CMK (cell line): ENCODE measurements around the gene SNX21.
A peak's percentile ranks its signal among the peaks of the same experiment; 100 is the strongest.
"Not testable (repeated sequence)": the region's sequence is repeated elsewhere in the genome, so short reads cannot be mapped to it uniquely, and the experiment has no call there.

Experiments used
- DNase-seq: peaks from one replicate; pipeline ENCODE4 v3.0.0-alpha.2; 2010; ENCODE audit warnings: low read depth

The SNX21 gene, protein sequence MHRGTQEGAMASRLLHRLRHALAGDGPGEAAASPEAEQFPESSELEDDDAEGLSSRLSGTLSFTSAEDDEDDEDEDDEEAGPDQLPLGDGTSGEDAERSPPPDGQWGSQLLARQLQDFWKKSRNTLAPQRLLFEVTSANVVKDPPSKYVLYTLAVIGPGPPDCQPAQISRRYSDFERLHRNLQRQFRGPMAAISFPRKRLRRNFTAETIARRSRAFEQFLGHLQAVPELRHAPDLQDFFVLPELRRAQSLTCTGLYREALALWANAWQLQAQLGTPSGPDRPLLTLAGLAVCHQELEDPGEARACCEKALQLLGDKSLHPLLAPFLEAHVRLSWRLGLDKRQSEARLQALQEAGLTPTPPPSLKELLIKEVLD

DNA sequence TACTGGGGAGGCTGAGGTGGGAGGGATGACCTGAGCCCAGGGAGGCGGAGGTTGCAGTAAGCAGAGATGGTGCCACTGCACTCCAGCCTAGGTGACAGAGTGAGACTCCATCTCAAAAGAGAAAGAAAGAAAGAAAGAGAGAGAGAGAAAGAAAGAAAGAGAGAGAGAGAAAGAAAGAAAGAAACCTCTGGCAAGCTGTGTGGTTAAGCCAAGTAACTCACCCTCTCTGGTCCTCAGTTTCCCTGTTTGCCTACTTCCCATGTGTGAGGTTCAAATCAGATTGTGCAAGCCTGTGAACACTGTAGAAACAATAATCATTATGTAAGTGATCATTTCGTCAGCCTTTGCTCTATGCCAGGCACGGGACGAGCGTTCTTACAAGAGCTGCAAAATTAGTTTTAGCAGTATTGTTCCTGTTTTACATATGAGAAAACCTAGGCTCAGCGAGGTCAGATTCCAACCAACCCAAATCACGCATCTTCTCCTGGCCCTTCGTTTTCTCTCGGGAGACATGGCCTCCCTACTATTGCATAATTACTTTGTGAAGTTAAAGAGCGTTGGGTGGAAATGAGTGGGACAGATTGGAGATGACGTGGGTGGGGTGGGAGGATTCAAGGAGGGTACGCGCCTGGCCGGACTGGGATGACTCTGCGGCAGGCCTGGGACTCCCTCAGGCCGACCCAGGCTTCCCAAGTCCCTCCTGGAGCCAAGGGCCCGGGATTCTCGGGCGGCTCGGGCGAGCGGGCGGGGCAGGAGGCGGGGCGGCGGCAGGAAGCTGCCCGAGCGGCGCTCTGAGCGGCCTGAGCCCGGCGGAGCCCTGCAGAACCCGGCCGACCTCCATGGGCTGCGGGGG, at the start of gene SNX21:
Gene SNX21 (plus strand): TSS at position 770 of the 853 bp plus-strand sequence. CDS start 121 bp downstream, outside the sequence.
- no peak for DNase-seq

DNA sequence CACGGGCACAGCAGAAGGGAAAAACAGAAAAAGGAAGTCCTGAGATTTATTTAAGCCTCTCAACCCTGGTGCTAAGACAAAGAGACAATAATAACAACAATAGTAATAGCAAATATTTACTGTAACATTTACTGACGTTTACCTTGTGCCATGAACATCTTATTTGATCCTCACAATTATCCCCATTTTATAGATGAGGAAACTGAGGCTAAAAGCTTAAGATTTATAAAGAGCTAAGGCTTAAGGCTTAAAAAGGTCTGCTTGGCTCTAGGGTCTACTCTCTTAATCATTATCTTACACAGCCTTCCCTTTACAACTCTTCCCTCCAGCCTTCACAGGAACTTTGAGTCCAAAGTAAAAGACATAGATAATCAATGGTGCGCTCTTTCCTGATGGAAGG, 45.2 kb upstream of the SNX21 start:
- DNase-seq, result no peak

DNA sequence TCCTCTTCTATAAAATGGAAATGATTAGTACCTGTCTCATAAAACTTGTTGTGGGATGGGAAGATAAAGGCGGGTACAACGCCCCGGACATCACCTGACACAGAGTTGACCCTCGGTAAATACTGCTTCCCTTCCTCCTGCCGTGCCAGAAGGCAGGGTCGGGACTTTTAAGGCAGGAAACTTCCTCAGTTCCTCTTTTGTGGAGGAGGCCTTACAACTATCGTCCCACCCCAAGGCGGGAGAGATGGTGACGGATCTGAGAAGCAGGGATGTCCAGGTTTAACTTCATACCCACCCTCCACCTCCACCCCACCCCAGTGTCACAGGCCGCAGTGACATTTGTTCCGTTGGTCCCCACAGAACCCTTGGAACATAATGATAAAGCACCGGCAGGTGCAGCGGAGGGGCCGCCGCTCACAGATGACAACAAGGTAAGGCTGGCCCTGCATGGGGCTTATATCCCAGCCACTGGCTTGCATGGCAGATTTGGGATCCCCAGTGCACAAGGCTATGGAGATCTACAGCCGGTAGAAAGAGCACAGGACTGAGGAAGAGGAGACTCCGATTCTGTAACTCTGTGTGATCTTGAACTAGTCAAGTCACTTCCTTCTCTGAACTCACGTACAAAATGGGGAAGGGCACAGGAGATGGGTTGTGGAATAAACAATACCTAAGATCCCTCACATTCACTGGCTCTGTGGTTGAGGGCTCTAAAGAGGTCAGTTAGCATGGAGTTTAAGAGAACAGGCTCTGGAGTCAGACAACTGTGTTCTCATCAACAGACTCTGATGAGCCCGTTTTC, 41.1 kb upstream of the SNX21 start:
- DNase-seq, result no peak

DNA sequence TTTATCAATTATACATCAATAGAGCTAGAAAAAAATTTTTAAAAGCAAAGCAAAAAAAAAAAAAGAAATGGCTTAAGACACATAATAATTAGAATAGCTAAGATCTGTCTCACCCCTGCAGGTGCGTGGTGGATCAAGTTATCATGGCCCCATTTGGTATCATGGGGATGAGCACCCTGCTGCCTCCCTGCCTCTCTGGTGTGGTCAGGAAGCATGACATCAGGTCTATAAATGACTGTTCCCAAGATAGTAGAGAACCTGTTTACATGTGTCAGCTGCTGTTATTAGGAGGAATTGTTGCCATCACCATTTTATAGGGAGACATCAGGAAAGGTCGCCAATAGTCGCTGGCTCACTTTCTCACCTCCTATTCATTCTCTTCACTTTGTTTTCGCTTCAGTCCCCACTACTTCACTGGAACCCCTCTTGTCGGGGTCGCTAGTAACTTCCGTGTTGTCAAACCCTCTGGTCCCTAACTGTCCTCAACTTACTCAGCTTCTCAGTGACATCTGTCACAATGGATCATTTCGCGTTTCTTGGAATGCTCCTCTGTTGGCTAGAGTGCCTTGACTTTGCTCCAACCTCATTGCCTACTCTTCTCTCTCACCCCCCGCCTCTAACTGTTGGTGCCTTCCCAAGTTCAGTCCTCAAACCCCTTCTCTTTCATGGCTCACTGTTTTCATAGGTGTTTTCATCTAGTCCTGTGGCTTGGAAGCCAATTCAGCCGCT, 37.1 kb upstream of the SNX21 start:
- no peak for DNase-seq

DNA sequence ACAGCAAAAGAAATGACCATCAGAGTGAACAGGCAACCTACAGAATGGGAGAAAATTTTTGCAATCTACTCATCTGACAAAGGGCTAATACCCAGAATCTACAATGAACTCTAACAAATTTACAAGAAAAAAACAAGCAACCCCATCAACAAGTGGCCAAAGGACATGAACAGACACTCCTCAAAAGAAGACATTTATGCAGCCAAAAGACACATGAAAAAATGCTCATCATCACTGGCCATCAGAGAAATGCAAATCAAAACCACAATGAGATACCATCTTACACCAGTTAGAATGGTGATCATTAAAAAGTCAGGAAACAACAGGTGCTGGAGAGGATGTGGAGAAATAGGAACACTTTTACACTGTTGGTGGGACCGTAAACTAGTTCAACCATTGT, 36.1 kb upstream of the SNX21 start:
- not testable (repeated sequence) for DNase-seq

DNA sequence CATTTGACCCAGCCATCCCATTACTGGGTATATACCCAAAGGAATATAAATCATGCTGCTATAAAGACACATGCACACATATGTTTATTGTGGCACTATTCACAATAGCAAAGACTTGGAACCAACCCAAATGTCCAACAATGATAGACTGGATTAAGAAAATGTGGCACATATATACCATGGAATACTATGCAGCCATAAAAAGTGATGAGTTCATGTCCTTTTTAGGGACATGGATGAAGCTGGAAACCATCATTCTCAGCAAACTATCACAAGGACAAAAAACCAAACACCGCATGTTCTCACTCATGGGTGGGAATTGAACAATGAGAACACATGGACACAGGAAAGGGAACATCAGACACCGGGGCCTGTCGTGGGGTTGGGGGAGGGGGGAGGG, 35.6 kb upstream of the SNX21 start:
- not testable (repeated sequence) for DNase-seq

DNA sequence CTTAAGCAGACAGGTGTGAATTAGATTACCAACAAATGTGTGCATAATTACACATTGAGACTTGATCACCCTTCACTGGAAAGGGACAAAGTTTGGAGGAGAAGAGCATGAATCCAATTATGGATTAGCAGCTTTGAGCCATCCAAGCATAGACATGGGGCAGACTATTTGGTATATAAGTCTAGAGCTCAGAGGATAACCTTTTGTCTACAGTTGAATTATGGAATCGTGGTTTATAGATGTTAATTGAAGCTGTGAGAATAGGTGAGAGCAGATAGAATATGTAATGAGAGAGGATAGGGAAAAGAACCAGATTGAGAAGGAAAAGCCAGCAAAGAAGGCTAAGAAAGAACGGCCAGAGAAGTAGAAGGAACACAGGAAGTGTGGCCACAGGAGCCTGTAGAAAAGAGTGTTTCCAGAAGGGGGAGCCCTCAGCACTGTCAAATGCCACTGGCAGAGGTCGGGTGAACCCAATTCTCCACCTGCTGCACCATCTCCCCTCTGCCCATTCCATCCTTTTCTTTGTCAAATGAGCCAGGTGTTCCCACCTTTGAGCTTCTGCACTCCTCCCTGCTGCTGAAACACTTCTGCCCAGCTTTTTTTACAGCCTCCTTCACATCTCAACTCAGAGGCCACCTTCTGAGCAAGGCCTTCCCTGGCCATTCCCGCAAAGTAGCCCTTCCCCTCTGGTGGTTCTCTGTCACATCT, 34.5 kb upstream of the SNX21 start:
- DNase-seq, result no peak

DNA sequence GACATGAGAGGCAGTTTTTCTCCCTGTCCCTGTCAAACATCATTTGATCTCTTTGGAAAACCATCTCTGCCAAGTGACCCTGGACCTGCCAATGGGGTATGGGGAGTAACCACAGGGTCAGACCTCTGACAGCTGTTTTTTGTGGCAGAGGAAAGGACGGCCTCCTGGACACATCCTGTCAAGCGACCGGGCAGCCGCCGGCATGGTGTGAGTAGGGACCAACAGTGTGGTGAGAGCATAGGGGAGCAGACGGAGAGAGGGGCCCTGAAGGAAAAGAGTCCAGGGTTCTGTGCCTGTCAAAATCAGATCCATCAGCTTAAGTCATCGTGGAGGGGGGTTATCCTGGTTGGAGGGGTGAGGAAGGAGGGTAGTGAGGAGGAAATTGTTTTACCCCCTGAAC, 31.7 kb upstream of the SNX21 start:
- no peak for DNase-seq

DNA sequence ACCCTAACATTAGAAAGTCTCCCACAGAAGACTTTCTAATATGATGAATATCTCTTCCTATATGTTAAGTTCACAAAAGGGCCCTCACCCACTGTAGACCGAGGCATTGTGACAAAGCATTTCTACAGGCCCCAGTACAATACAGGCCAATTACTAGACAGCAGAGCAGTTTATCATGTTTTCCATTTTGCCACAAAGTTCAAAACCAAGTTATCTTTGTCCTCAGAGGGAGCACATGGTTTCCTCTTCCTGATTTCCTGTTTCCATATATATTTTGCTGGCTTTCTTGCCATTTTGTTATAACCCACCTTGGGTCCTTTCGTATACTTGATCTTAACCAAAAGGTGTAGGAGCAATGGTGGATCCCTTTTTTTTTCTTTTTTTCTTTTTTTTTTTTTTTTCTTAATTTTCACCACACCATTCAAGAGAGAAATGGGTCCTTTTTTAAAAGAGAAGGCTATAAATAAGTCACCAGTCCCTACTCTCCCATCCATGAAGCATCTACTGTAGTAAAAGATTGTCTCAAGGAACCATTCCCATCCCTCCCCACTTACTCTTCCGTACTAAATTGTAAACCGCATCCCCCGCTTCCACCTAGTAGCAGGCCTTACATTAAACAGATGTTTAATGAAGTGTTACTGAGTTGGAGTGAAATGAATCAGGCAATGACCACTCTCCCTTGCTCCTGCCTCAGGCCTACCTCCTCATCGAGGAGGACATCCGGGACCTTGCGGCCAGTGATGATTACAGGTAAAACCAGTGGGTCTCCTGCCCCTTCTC, 23.2 kb upstream of the SNX21 start:
- DNase-seq, result no peak

DNA sequence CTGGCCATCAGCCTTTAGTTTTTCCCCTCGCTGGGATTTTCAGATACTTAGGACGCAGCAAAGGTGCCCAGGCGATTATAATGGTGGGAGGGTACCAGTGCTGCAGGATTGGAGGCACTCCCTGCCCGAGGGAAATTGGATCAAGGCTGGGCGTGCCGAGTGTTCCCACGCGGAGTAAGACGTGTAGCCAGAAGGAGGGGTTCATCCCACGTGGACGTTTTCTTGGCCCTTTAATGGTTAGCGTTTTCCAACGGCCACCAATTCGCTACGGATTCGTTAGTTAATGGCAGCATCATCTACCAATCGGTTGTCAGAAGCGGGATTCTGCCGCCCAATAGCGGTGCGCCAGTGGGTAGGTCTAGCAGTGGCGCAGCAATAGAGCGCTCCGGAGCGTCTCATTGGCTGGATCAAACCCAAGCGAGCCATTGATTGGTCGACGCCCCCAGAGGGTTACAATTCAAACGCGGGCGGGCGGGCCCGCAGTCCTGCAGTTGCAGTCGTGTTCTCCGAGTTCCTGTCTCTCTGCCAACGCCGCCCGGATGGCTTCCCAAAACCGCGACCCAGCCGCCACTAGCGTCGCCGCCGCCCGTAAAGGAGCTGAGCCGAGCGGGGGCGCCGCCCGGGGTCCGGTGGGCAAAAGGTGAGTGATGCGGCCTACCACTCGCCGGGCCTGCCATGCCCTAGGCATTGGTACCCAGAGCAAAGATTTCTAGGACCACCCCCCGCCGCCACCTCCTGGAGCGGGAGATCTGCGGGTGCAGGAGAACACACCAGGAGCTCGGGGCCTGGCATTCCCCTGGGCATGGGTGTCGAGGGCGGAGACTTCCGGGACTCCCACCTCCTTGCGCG, 21.2 kb upstream of the SNX21 start, which contains the start of gene UBE2C:
Gene UBE2C (plus strand): TSS at position 488 of the 849 bp plus-strand sequence. CDS start 52 bp downstream, at position 540.
- peak; percentile 94 for DNase-seq

DNA sequence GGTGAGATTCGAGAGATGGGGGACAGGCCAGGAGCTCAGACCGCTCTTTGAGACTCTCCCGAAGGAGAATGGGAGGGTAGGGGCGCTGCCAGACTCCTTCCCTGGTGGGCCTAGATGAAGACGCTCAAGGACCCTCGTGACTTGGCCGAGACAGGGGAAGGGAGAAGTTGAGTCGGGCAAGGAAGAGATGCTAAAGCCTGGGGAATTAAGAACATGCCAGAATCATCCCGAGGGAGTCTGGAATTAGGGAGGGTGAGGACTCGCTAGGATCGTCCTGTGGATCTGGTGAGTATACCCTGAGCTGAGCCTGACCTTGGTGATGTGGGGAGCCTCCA, 20.6 kb upstream of the SNX21 start:
- no peak for DNase-seq

DNA sequence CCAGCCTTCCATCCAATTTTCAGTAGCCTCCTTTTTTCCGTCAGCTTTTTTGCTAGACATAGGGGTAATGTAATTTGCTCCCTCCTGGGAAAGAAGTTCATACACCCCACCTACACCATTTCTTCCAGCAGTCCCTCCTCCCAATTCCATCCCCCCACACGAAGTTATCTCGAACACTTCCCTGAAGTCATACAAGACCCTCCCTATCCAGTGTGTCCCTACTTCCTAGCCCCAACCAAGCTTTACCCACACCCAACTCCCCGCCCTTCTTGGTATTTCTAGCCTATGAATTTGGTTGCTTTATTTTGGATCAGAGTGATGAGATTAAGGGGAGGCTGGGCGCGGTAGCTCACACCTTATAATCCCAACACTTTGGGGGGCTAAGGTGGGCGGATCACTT, 20.1 kb upstream of the SNX21 start:
- no peak for DNase-seq

DNA sequence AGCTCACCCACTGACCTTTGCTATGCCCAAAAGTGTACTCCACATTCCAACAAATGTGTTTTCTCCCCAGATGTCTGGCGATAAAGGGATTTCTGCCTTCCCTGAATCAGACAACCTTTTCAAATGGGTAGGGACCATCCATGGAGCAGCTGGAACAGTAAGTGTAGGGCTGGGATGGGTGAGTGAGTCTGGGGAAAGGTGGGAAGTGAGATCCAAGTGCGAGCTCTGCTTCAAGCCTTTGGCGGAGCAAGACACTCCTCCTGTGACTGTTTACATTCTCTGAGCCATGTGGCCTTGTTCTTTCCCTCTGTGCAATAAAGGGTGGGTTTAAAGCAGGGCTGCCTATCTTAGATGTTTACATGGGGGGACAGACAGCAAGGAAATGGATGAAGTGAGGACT, 19.3 kb upstream of the SNX21 start:
- DNase-seq, result no peak

DNA sequence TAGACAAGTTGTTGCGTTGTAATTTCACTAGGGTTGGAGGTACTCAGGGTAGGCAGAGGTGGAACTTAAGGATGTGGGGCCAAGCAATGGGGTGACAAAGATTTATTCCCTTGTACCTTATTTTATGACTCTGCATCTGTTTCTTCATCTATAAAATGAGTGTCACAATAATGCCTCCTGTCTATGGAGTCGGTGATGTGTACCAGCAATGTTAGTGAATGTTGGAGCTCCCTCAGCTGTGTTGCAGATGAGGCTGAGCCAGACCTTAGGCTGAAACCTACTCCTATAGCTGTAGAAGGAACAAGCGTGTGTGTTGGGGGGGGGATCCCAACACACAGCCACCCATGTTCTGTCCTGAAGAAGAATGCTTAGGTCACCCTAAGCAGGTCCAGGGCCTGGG, 16.6 kb upstream of the SNX21 start:
- no peak for DNase-seq

DNA sequence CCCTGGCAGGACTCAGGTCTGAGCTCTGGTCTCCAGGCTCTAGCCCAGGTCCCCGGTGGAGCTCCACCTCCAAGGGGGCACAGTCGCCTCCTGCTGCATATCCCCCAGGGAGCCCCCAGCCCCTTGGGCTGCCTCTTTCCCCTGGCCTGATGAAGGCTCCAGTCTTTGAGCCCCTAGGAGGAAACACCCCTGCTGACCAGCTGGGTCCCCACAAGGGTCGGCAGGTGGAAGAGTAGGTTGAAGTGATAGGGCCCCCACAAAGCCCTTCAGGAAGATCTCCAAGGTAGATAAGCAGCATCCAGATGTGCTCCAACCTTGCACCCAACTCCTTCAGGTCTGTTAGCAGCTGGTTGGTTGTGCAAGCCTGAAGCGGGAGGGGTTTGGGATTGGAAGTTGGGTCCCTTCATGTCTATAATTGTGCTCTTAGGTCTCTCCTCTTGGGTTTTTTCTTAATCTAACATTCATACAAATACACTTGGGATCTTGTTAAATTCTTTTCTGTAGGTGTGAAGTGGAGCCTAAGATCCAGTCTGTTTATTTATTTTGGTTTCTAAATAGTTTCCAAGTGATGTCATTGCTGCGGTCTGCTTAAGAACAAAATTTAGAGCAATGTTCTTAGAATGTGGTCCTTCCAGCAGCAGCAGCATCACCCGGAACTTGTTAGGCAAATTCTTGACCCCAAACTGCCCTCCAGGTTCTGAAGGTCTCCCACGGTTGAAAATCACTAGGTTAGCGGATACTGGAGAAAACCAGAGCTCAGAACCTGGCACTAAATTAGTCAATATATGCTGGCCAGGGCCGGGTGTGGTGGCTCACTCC, 16.0 kb upstream of the SNX21 start:
- no peak for DNase-seq

DNA sequence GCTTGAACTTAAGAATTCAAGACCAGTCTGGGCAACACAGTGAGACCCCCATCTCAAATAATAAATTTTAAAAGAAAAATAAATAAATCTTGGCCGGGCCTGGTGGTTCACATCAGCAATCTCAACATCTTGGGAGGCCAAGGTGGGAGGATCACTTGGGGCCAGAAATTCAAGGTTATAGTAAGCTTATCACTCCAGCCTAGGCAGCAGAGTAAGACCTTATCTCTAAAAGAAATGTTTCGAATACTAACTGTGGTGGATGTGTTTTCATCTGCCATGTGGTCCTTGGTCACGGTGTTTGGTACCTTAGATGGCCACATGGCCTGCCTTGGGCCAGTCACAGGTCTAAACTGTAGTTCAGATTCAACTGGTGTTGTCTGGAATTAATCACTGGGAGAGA, 15.4 kb upstream of the SNX21 start:
- DNase-seq, result no peak

DNA sequence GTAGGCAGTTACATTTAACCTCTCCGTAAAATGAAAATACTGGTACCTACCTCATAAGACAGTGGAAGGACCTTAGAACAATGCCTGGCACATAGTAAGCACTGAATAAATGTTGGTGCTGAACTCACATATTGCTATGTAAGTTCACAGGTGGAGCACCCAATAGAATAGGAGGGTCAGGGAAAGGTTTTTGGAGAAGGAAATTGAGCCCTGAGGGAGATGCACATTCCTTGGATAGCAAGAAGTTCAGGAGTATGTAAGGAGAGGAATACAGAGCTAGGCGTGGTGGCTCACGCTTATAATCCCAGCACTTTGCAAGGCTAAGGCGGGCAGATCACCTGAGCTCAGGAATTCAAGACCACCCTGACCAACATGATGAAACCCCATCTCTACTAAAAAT, 14.1 kb upstream of the SNX21 start:
- DNase-seq, result no peak

DNA sequence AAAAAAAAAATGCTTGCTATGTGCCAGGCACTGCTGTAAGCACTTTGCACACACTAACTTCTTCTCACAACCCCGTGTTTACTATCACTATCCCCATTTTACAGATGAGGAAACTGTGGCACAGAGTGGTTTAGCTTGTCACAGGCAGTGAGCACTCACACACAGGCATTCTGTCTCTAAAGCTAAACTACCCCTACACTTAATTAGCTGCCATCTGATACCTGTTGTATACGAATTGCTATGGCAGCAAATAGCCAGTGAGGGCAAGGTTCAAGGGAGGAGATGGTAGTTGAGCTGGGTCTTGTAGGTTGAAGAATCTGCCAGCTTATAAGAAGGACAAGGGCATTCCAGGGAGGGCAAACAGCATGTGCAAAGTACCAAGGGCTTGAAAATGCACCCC, 11.7 kb upstream of the SNX21 start:
- no peak for DNase-seq

DNA sequence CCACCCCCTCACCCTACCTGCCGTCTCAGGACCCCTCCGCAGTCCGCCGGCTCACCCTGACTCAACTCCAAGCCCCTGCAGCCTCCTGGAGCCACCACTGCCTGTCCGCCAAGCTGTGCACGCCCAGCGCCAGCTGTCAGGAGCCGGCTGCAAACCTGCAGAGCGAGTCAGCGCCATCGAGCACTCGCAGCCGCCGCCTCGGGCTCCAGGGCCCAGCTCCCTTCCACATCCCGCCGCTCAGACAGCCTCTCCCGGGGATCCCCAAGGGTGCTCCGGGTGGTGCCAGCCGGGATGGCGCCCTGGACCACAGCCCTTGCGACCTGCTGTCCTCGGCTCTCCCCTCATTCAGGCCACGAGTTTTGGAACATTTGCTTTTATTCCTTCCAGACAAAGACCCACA, 10.7 kb upstream of the SNX21 start:
- no peak for DNase-seq
